Activated CD8-positive, alpha-beta memory T cell treated with anti-CD3 and anti-CD28 coated beads for 4 hours (primary cell): ENCODE results near the gene DCBLD1.
"Not testable (repeated sequence)": the region's sequence is repeated elsewhere in the genome, so short reads cannot be mapped to it uniquely, and the experiment has no call there.

Source experiments
- DNase-seq, 2 donors: peaks; one replicate each; pipeline ENCODE4 v3.0.0-alpha.2; 2020; ENCODE audit warnings: low read depth in 2 of 2

DCBLD1 gene

GRCh38 chr6:117482240-117483003 lies at the start of gene DCBLD1:
Gene DCBLD1, plus strand, starts transcription at chr6:117482674. Its CDS starts 108 bp downstream, at chr6:117482782.
- peak in 1 of 2 donors; percentile 16 for DNase-seq

DNA sequence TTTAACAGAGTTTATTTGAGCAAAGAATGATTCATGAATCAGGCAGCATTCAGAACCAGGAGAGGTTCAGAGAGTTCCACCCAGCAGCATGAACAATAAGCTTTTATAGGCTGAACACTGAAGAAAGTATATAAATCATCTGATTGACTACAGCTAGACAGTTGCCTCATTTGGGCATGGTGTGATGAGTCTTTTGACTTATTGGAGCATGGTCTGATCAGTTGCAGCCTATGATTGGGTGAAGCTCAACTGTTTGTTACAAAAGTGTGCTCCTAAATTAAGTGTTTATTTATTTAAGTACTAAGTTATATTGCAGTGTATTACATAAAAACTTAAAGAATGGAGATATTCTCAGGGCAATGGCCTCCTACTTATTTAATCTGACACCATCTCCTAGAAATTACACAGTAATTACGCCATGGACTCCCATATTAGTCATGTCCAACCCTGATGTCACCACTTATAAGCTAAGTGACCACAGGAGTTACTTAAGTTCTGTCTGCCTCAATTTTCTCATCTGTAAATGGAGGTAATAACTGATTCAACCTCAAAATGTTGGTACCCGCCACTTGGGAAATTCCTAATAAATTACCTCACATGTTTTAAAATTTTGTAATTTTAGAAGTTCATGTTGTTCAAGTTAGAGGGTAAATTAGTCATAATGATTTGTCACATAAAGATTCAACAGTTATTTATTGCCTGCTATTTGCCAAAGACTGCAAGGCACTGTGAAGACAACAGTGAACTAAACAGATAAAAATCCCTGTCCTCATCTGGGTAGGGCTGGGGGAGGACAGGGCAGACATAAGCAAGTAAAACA lies 41.6 kb upstream of the DCBLD1 start:
- no peak for DNase-seq

GRCh38 chr6:117441824-117442264 lies 40.6 kb upstream of the DCBLD1 start:
- DNase-seq: no peak

DNA sequence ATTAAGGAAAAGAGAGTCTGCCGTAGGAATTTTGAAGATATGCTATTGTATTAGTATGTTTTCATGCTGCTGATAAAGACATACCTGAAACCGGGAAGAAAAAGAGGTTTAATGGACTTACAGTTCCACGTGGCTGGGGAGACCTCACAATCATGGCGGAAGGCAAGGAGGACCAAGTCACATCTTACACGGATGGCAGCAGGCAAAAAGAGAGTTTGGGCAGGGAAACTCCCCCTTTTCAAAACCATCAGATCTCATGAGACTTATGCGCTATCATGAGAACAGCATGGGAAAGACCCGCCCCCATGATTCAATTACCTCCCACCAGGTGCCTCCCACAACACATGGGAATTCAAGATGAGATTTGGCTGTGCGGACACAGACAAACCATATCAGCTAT lies 40.2 kb upstream of the DCBLD1 start:
- DNase-seq: not testable (repeated sequence)

GRCh38 chr6:117444600-117444999 lies 37.9 kb upstream of the DCBLD1 start:
- no peak for DNase-seq

- no peak for DNase-seq
Observed at GRCh38 chr6:117446861-117447260, 35.6 kb upstream of the DCBLD1 start.

DNA sequence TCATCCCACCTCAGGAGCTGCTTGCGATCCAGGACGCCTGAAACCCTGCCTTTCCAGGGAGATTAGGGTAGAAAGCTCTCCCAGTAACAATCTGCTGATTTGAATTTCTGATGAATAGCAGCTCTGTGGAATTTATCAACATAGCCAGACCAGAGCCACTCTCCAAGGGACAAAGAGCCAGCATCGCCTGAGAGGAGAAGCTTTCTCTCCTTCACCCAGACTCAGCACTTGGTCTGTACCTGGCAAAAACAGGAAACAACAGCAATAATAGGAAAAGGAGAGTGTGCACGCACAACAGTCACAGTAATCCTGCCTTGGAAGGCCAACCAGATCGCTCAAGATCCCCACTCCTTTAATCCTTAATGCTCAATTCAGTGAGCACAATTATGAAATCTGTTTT lies 34.5 kb upstream of the DCBLD1 start:
- no peak for DNase-seq

DNA sequence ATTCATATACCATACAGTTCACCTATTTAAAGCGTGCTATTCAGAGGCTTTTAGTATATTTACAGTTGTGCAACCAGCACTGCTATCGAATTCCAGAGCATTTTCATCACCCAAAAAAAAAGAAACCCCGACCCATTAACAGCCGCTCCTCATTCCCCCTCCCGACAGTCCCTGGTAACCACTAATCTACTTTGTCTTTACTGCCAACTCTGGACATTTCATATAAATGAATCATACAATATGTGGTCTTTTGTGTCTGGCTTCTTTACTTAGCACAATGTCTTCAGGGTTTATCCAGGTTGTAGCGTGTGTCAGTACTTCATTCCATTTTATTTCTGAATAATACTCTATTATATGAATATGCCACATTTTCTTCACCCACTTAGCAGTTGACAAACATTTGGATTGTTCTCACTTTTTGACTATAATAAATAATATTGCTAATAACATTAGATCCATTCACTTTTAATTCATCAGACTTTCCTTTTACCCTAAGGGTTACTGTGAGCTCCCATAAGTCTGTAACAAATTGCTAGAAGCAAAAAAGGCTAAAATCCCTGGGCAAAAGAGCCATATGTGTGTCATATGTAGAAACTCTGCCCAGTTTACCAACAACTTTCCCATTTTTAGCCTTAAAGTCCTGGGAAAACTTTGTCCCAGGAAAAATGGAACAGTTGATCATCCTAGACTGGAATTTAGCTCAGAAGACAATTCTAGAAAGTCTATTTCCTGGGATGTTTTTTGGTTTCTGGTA lies 33.6 kb upstream of the DCBLD1 start:
- DNase-seq: no peak

- peak; percentile 5 to 16 for DNase-seq
Observed at GRCh38 chr6:117449549-117450439, 32.7 kb upstream of the DCBLD1 start.

DNA sequence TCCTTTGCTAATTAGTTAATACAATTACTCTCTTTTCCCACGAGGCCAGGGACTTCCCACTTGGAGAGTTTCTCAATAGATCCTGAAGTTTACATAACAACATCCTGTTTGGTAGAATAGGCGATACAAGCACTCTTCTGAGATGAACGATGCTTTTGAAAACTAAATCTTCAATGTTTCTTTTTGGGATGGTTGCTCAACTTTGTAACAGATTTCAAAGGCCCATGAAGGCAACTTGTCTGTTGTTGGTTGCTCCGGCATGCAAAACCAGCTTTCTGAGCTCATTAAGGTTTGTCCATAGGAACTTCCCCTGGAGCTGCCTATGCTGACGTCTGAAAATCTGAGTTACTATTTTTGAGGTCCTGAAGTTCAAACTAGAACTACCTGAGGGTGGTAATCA lies 30.8 kb upstream of the DCBLD1 start:
- DNase-seq: no peak

DNA sequence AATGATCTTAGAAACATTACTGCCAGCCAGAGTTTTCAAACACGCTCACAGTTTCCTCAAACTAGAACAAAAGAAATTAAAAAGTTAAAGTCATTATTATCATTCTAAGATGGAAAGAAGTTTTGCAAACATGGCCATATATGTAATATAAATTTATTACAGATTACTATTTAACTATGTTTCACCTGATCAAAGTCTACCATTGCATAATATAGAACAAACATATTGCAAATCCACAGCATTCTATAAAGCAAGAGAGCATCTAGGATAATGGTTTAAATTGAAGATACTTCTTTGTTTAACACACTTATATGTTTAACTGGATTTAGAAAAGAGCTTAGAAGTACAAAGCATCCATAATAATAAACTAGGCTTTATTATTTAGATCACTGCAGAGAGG lies 26.2 kb upstream of the DCBLD1 start:
- no peak for DNase-seq

DNA sequence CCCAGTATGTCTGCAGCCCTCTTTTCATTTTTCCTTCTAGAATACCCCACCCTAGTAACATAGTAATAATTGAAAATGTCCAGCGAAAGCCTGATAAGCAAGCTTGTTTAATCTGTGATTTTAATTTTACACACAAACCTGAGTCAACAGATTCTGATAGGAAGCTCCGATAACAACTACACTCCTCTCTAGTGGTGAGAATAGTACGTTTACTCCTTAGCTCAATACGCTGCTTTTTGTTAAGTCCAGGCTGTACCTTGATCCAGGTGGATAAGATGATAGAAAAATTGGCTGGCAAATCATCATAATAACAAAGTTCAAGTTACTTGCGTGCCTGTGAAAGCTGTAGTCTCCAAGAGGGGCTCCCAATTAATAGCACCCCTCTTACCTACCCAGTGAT lies 25.5 kb upstream of the DCBLD1 start:
- DNase-seq: no peak

GRCh38 chr6:117459204-117459944 lies 23.1 kb upstream of the DCBLD1 start:
- DNase-seq: no peak

DNA sequence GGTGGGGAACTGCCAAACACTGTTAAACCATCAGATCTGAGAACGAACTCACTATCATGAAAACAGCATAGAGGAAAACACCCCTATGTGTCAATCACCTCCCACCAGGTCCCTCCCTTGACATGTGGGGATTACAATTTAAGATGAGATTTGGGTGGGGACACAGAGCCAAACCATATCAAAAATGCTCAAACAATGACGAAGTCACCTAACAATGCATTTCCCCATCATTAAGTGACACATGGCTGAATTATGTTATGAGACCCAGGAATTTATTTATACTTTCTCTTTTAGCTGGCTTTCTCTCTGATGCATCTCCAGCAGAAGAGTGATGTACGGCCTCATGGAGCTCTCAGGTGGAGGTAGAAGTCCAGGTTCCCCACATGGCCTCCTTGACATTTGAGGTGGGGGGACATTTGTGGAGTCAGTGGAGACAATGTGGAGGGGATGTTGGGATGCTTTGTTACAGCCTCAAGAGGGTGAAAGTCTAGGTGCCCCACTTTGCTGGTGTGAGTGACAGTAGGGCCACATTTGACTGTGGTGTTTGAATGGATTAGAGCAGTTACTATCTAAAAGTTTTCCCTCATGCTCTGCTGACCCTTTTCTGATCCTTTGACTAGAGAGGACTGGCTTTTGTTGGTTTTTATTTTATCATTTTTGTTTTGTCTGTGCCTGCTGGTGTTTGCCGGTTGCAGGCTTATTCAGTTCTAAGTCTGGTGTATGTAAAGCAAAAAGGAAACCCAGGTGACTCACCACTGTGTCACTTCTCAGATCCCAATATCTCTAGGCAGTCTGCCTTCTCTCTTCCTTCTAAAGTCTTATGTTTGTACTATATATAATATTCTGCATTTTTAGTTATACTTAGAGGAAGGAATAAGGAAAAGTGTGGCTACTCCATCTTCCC lies 18.5 kb upstream of the DCBLD1 start:
- no peak for DNase-seq

- no peak for DNase-seq
Observed at GRCh38 chr6:117464700-117465099, 17.8 kb upstream of the DCBLD1 start.

DNA sequence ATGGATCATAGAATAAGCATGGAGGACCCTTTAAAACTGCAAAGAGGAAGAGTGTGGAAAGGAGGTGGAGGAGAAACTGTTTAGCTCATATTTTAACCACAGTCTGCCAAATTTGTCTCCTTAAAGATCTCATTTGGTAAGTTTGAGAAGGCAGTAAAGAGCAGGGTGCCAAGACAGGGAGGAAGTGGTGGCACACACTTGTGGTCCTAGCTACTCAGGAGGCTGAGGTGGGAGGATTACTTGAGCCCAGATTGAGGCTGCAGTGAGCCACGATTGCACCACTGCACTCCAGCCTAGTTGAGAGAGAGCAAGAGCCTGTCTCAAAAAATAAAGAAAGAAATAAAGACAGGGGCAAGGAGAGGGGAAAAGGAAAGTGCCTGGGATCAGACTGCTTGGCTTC lies 16.8 kb upstream of the DCBLD1 start:
- no peak for DNase-seq

GRCh38 chr6:117467876-117468275 lies 14.6 kb upstream of the DCBLD1 start:
- DNase-seq: no peak

- DNase-seq: not testable (repeated sequence)
Observed at GRCh38 chr6:117468527-117468926, 13.9 kb upstream of the DCBLD1 start.

GRCh38 chr6:117469356-117469755 lies 13.1 kb upstream of the DCBLD1 start:
- DNase-seq: no peak
